ENCODE data around the gene GPR37L1. TPM values are rescaled to one million over a fixed set of nuclear protein-coding genes. Genes with fewer than 3 reads are reported as not detected.
A peak's percentile ranks its signal among the peaks of the same experiment; 100 is the strongest.

GPR37L1 gene
- total RNA-seq, 6 donors from 2014 or later = under 0.01 to 0.07 (median 0.03) TPM; not detected in 3

GRCh38 chr1:202131956-202132821 is 9.5 kb downstream of the GPR37L1 start:
- TF ChIP-seq POLR2A (IDR thresholded peaks at IDR 0.05) = peak in 1 of 4 donors; percentile 14
- peak in 1 of 2 donors; percentile 16 for TF ChIP-seq POLR2AphosphoS5 (IDR thresholded peaks at IDR 0.05)
- TF ChIP-seq EP300 (IDR thresholded peaks at IDR 0.05) = no peak
- peaks cover 4 to 48% (median 43%) of the 10 kb centered on the region in 4 donors for H3K36me3 ChIP-seq
- no peaks in the 10 kb centered on the region for H3K9me3 ChIP-seq
- ATAC-seq (ENCODE audit: low FRiP score in 2 of 2) (peak; percentile 73 to 86), DNase-seq (peak in 1 of 2 donors; percentile 65)
- peaks cover 27 to 37% (median 30%) of the 10 kb centered on the region in 4 donors for H3K4me1 ChIP-seq
- peak overlapping the region in 1 of 4 donors; percentile 10 for H3K4me3 ChIP-seq
- no peaks in the 10 kb centered on the region for H3K27me3 ChIP-seq
- 54 to 61% methylated on average over 11 to 12 of the region's 12 CpGs for WGBS, 2 donors
- H3K27ac ChIP-seq = peak overlapping the region; percentile 83 to 89 (median 88)

GRCh38 chr1:202133001-202133400 is 10.3 kb downstream of the GPR37L1 start:
- ATAC-seq (ENCODE audit: low FRiP score in 2 of 2) = peak; percentile 2 to 38
- peak overlapping the region; percentile 83 to 89 (median 88) for H3K27ac ChIP-seq
- peaks cover 4 to 56% (median 51%) of the 10 kb centered on the region in 4 donors for H3K36me3 ChIP-seq
- H3K4me1 ChIP-seq = peaks cover 27 to 37% (median 30%) of the 10 kb centered on the region in 4 donors
- H3K27me3 ChIP-seq = no peaks in the 10 kb centered on the region
- peak overlapping the region in 1 of 4 donors; percentile 10 for H3K4me3 ChIP-seq
- DNase-seq = peak; percentile 65 to 79
- no peak for TF ChIP-seq POLR2A (IDR thresholded peaks at IDR 0.05)
- no peak for TF ChIP-seq POLR2AphosphoS5 (IDR thresholded peaks at IDR 0.05)
- peak in 1 of 6 experiments; percentile 32 for TF ChIP-seq CTCF (IDR thresholded peaks at IDR 0.05)
- no peak for TF ChIP-seq EP300 (IDR thresholded peaks at IDR 0.05)
- WGBS, 2 donors = 69 to 76% methylated on average over 10 to 14 of the region's 14 CpGs
- H3K9me3 ChIP-seq = no peaks in the 10 kb centered on the region

- WGBS, 2 donors = 57 to 73% methylated on average over 6 to 8 of the region's 8 CpGs
- ATAC-seq (ENCODE audit: low FRiP score in 2 of 2) = no peak
- DNase-seq = peak in 1 of 2 donors; percentile 62
- Histone ChIP-seq H3K4me3 (no peak overlapping the region), H3K27ac (peak overlapping the region; percentile 83 to 89 (median 88)), H3K9me3 (no peaks in the 10 kb centered on the region), H3K36me3 (peaks cover 6 to 59% (median 53%) of the 10 kb centered on the region in 4 donors), H3K4me1 (peaks cover 27 to 37% (median 30%) of the 10 kb centered on the region in 4 donors), H3K27me3 (no peaks in the 10 kb centered on the region)
- TF ChIP-seq POLR2AphosphoS5 (IDR thresholded peaks at IDR 0.05) (no peak), POLR2A (IDR thresholded peaks at IDR 0.05) (no peak), EP300 (IDR thresholded peaks at IDR 0.05) (no peak), CTCF (IDR thresholded peaks at IDR 0.05) (no peak)
Observed at GRCh38 chr1:202133496-202133895, 10.8 kb downstream of the GPR37L1 start.

- H3K36me3 ChIP-seq = peaks cover 9 to 63% (median 55%) of the 10 kb centered on the region in 4 donors
- ATAC-seq (ENCODE audit: low FRiP score in 2 of 2) (no peak), DNase-seq (peak in 1 of 2 donors; percentile 59)
- no peak for TF ChIP-seq EP300 (IDR thresholded peaks at IDR 0.05)
- TF ChIP-seq POLR2AphosphoS5 (IDR thresholded peaks at IDR 0.05) = no peak
- no peak for TF ChIP-seq POLR2A (IDR thresholded peaks at IDR 0.05)
- no peak for TF ChIP-seq CTCF (IDR thresholded peaks at IDR 0.05)
- WGBS, 2 donors = 94 to 96% methylated on average over 5 of the region's 5 CpGs
- peaks cover 27 to 37% (median 30%) of the 10 kb centered on the region in 4 donors for H3K4me1 ChIP-seq
- H3K27me3 ChIP-seq = no peaks in the 10 kb centered on the region
- no peak overlapping the region for H3K4me3 ChIP-seq
- no peaks in the 10 kb centered on the region for H3K9me3 ChIP-seq
- H3K27ac ChIP-seq = peak overlapping the region; percentile 83 to 89 (median 88)
Observed at GRCh38 chr1:202133989-202134388, 11.3 kb downstream of the GPR37L1 start.

- WGBS, 2 donors = 75 to 90% methylated on average over 11 to 13 of the region's 13 CpGs
- ATAC-seq (ENCODE audit: low FRiP score in 2 of 2) (no peak), DNase-seq (no peak)
- Histone ChIP-seq H3K36me3 (peaks cover 9 to 66% (median 55%) of the 10 kb centered on the region in 4 donors), H3K27me3 (no peaks in the 10 kb centered on the region), H3K4me3 (no peak overlapping the region), H3K27ac (peak overlapping the region; percentile 32 to 88 (median 86)), H3K4me1 (peaks cover 27 to 37% (median 30%) of the 10 kb centered on the region in 4 donors), H3K9me3 (no peaks in the 10 kb centered on the region)
- no peak for TF ChIP-seq POLR2A (IDR thresholded peaks at IDR 0.05)
- no peak for TF ChIP-seq CTCF (IDR thresholded peaks at IDR 0.05)
- TF ChIP-seq POLR2AphosphoS5 (IDR thresholded peaks at IDR 0.05) = no peak
- no peak for TF ChIP-seq EP300 (IDR thresholded peaks at IDR 0.05)
Observed at GRCh38 chr1:202134645-202135172, 12.0 kb downstream of the GPR37L1 start.
